Dermis lymphatic vessel endothelial cell (primary cell): Measurements from ENCODE around the gene REN. TPM values are rescaled to one million over a fixed set of nuclear protein-coding genes. Genes with fewer than 3 reads are reported as not detected.

Experiments used
- total RNA-seq: library from RNA; depleted of rRNA; stranded (reverse); fragments of >200 nt; gene quantifications from 2 replicates; pipeline ENCODE4 v1.2.1, GENCODE V29; 2014

The REN gene
- total RNA-seq = 0.11 TPM in 1 of 2 replicates, not detected in the other

DNA sequence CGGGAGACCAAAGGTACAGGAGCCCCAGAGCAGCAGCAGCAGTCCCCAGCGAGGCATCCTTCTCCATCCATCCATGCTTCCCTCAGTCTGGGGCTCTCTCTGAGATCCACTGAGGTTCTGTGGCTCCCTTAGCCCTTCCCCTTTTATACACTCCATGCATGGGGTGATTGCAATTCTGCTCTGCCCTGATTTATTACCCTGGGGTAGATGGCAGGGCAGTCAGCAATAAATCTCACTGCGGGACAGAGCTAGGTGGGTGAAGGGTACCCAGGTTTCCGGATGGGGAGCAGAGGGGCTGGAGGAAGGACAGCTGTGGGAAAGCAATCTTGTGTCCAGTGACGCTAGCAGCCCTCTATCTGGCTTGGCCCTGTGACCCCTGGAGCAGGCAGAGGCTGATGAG lies at the start of gene REN:
REN (minus strand) TSS at position 119 of the 400 bp plus-strand sequence; CDS start at position 75, 44 bp downstream.

DNA sequence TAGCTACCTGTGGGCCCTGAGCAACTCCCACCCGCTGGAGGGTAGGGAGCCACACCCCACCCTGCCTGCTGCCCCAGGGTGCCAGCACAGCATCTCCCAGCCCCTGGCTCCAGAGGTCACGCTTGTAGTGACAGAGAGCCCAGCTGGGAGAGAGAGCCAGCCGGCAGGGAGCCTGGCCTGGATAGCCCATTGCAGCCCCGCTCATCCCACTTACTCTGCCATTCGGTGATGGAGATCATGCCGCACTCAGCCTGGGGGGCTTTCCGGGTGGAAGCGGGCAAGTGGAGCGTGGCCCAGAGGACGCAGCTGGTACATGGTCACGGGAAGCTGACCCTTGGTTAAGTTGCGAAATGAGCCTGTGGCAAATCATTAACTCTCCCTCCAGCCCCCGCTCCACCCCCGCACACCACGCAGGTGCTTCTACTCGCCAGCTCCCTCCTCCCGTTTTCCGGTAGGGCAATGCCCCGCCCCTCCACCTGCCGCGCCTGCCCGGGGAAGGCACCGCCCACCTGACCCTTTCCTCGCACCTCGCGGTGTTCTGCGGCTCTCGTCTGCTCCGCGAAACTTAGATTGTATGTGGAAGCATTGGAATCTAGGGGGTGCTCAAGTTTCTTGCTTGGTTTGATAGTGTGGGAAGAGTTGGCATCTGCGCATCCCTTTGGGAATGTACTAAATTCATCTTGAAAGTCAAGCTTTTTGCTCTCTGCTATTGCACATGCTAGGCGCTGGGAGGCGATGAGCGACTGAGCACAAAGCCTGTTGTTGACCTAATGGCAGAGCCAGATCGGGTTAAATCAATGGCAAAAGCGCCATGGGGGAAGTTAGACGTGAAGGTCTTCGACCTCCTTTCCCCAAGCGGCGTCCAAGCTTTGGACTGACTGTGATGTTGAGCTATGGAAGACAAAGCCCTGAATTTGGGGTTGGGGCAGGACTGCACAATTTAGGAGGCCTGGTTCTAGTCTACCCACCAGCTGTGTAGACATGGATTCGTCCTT lies 47.8 kb upstream of the REN start, which contains the start of gene GOLT1A:
GOLT1A (minus strand) TSS at position 321 of the 995 bp plus-strand sequence; CDS start at position 239, 82 bp downstream.

DNA sequence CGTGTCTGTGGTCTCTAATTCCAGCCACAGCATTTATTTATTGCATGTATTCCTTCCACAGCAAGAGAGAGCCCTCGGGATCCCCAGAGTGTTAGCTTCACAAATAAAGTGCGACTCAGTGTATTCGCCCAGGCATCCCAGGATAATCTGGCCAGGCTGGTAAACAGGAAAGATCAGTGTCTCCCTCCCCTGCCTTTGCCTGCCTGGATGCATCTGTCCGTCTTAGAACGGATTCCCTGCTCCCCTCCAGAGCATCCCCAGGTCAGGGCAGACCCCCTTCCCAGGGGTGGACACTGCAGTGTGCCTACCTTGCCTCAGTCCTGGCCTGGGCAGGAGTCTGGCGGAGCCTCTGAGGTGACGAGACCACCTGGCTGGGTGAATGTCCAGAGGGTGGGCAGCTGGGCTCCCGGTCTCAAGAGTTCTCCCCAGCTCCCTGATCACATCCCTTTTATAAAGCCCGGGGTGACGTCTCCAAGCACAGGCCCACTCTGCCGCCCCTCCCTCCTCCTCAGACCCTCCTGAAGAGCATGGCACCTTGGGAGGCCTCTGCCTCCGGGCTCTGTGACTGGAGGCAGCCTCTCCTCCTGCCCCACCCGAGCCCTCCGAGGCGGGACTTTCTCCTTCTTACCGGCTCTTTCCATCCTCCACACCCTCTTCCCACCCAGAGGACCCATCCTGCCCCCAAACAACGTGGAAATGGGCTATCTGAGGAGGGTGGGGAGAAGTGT lies 30.1 kb upstream of the REN start, which contains the start of gene KISS1:
KISS1 (minus strand) TSS at position 424 of the 728 bp plus-strand sequence. CDS start 3,615 bp downstream, outside the sequence.

DNA sequence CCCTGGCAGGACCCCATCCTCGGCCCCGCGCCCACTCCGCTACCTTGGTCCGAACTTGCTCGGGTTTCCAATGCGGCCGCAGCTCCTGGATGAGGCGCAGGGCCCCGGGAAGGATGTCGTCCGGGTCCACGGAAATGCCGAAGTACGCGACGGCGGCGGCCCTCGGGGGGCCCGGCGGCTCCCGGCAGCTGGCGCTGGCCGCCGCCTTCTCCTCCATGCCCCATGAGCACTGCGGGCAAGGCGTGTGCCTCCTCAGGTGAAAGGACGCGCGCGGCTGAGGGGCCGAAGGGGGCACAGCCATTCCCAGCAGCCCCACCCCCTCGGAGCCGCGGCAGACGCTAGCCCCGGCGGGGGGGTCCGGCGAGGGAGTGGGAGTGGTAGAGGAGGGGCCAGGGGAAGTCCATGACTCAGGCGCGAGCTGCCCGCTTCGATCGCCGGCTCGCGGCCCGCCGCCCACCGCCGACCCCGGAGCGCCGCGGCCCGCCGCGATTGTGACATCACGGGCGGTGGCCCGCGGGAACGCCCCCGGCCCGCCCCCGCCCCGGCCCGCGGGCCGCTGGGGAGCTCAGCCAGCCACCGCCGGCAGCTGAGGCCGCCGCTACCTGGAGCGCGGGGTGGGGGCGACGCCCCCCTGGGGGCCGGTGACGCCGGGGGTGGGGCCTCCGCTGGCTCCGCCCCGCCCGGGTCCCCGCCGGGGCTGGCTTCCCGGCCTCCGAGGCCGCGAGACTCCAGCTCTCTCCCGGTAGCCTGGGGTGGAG lies 14.4 kb downstream of the REN start, which contains the start of gene ETNK2:
ETNK2 (minus strand) TSS at position 493 of the 758 bp plus-strand sequence; CDS start at position 301, 192 bp downstream.

Other genes starting within 250 kb of the REN start
- 5.4 and 6.5 TPM in 2 replicates for gene SOX13, start 93.2 kb downstream of the REN start, total RNA-seq
- 8.9 and 9.6 TPM in 2 replicates for gene ETNK2, start 14.3 kb downstream of the REN start, total RNA-seq
- 0.33 TPM in 1 of 2 replicates, not detected in the other for gene KISS1, start 30.2 kb upstream of the REN start, total RNA-seq
- gene GOLT1A, start 47.7 kb upstream of the REN start, total RNA-seq = not detected in 2 replicates
- gene PLEKHA6, start 193.6 kb upstream of the REN start, total RNA-seq = under 0.01 and 0.43 TPM in 2 replicates
- gene PPP1R15B, start 245.5 kb upstream of the REN start, total RNA-seq = 22.2 and 24.0 TPM in 2 replicates